GM21423 (cell line): Measurements from ENCODE around the gene CD58.
A peak's percentile ranks its signal among the peaks of the same experiment; 100 is the strongest.
"Not testable (repeated sequence)": the region's sequence is repeated elsewhere in the genome, so short reads cannot be mapped to it uniquely, and the experiment has no call there.

Source experiments
- ATAC-seq: cut with Tn5 transposase; IDR thresholded peaks from one replicate; pipeline ENCODE4 v1.9.1; 2021; ENCODE audit warnings: mild to moderate bottlenecking, moderate library complexity; ENCODE audit not compliant: unreplicated experiment

Gene CD58

GRCh38 chr1:116593401-116593800 is 22.6 kb upstream of the CD58 start:
- ATAC-seq = not testable (repeated sequence)

GRCh38 chr1:116591951-116592605 is 21.3 kb upstream of the CD58 start:
- not testable (repeated sequence) for ATAC-seq

- not testable (repeated sequence) for ATAC-seq
These were observed 20.5 kb upstream of the CD58 start for GRCh38 chr1:116591006-116591950.

GRCh38 chr1:116590359-116591005 is 19.7 kb upstream of the CD58 start:
- not testable (repeated sequence) for ATAC-seq

GRCh38 chr1:116589101-116589735 is 18.4 kb upstream of the CD58 start:
- not testable (repeated sequence) for ATAC-seq

- ATAC-seq = no peak
These were observed 16.8 kb upstream of the CD58 start for GRCh38 chr1:116587501-116588227.

- peak; percentile 56 for ATAC-seq
These were observed 15.9 kb upstream of the CD58 start for GRCh38 chr1:116586741-116587143.

- ATAC-seq = no peak
These were observed 15.1 kb upstream of the CD58 start for GRCh38 chr1:116585886-116586285.

GRCh38 chr1:116581323-116581885 is 10.6 kb upstream of the CD58 start:
- no peak for ATAC-seq

GRCh38 chr1:116580446-116581322 is 9.9 kb upstream of the CD58 start:
- ATAC-seq = no peak

GRCh38 chr1:116579259-116579875 is 8.5 kb upstream of the CD58 start:
- ATAC-seq = no peak

- ATAC-seq = no peak
These were observed 7.8 kb upstream of the CD58 start for GRCh38 chr1:116578581-116578980.

GRCh38 chr1:116577759-116578314 is 7.0 kb upstream of the CD58 start:
- ATAC-seq = no peak

GRCh38 chr1:116574581-116575291 is 3.9 kb upstream of the CD58 start:
- ATAC-seq = no peak

- no peak for ATAC-seq
These were observed 2.7 kb upstream of the CD58 start for GRCh38 chr1:116573431-116574095.

- no peak for ATAC-seq
These were observed 2.1 kb upstream of the CD58 start for GRCh38 chr1:116572771-116573430.

- no peak for ATAC-seq
These were observed 1.3 kb upstream of the CD58 start for GRCh38 chr1:116572099-116572498.
